Gastrocnemius medialis (tissue), 4 donors: ENCODE data around the gene ADAMTS10.
"Not testable (repeated sequence)": the region's sequence is repeated elsewhere in the genome, so short reads cannot be mapped to it uniquely, and the experiment has no call there.

Experiments used
- POLR2A ChIP-seq, 2 donors: fragments of 450-650 bp; IDR thresholded peaks; one replicate each; pipeline ENCODE4 v1.6.1; 2017; ENCODE audit warnings: antibody characterized with exemption in 2 of 2, mild to moderate bottlenecking in 2 of 2, moderate library complexity in 2 of 2
- TF ChIP-seq, protein P1 (sequence below), 5 experiments: fragments of 450-650 bp in 3 of 5; fragments of 200-600 bp in 2 of 5; sonication (generic) in 2 of 5; IDR thresholded peaks in 4 of 5; conservative IDR thresholded peaks in 1 of 5; 1 replicate in 4 of 5; 2 replicates in 1 of 5; pipeline ENCODE4 v1.5.1; 2016 to 2019; ENCODE audit warnings: antibody characterized with exemption in 5 of 5, mild to moderate bottlenecking in 3 of 5, moderate library complexity in 3 of 5

DNA sequence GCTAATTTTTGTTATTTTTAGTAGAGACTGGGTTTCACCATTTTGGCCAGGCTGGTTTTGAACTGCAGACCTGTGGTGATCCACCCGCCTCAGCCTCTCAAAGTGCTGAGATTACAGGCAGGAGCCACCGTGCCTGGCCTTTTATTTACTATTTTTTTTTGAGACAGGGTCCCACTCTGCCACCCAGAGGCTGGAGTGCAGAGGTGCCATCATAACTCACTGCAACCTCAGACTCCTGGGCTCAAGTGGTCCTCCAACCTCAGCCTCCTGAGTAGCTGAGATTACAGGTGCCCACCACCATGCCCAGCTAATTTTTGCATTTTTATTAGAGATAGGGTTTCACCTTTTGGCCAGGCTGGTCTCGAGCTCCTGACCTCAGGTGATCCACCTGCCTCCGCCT is 12.4 kb upstream of the ADAMTS10 start:
- TF ChIP-seq POLR2A (IDR thresholded peaks at IDR 0.05) = not testable (repeated sequence)
- TF ChIP-seq, protein P1, sequence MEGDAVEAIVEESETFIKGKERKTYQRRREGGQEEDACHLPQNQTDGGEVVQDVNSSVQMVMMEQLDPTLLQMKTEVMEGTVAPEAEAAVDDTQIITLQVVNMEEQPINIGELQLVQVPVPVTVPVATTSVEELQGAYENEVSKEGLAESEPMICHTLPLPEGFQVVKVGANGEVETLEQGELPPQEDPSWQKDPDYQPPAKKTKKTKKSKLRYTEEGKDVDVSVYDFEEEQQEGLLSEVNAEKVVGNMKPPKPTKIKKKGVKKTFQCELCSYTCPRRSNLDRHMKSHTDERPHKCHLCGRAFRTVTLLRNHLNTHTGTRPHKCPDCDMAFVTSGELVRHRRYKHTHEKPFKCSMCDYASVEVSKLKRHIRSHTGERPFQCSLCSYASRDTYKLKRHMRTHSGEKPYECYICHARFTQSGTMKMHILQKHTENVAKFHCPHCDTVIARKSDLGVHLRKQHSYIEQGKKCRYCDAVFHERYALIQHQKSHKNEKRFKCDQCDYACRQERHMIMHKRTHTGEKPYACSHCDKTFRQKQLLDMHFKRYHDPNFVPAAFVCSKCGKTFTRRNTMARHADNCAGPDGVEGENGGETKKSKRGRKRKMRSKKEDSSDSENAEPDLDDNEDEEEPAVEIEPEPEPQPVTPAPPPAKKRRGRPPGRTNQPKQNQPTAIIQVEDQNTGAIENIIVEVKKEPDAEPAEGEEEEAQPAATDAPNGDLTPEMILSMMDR (IDR thresholded peaks at IDR 0.05 in 4 of 5, conservative IDR thresholded peaks at IDR 0.05 in 1 of 5) = not testable (repeated sequence)
